Sigmoid colon (tissue), 3 donors: ENCODE data around the gene FAM110C.

Experiments used
- CTCF ChIP-seq, 4 experiments: fragments of 450-650 bp in 3 of 4; fragments of 200-600 bp in 1 of 4; IDR thresholded peaks; one replicate each; pipeline ENCODE4 v1.5.1; 2016 to 2019; ENCODE audit warnings: antibody characterized with exemption in 4 of 4, mild to moderate bottlenecking in 3 of 4, moderate library complexity in 2 of 4
- POLR2A ChIP-seq, 2 donors: fragments of 450-650 bp; IDR thresholded peaks; one replicate each; pipeline ENCODE4 v1.6.1; 2016; ENCODE audit warnings: antibody characterized with exemption in 2 of 2, mild to moderate bottlenecking in 2 of 2, moderate library complexity in 2 of 2

DNA sequence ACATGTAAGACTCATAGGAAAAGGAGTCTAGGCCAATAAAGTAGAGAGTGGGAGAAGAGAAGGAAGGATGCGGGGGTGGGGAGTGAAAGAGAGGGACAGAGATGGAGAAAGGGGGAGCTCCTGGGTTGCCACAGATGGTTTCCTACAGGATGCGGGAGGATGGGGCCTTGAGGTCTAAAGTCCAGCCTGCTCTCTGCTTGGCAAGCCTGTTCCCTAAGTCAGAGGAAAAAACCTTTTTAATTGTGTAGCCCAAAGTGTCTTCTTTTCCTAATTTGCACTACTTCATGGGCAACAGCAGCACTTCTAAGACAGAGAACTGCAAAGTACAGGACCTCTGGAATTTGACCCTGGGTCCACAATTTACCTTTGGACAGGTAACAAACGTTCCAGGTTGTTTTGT, 1.4 kb upstream of the FAM110C start:
- TF ChIP-seq POLR2A (IDR thresholded peaks at IDR 0.05) (no peak), CTCF (IDR thresholded peaks at IDR 0.05) (no peak)
